Measurements from ENCODE around the gene PLLP. TPM values are rescaled to one million over a fixed set of nuclear protein-coding genes. Genes with fewer than 3 reads are reported as not detected.
A peak's percentile ranks its signal among the peaks of the same experiment; 100 is the strongest.
"Not testable (repeated sequence)": the region's sequence is repeated elsewhere in the genome, so short reads cannot be mapped to it uniquely, and the experiment has no call there.

The PLLP gene
- total RNA-seq, 1 donor from 2014 or later, result 0.86 TPM

- Mint-ChIP-seq H3K27ac (no peak overlapping the region), H3K4me3 (peak overlapping the region; percentile 48), H3K9me3 (no peaks in the 10 kb centered on the region), H3K27me3 (ENCODE audit: insufficient read depth, low read depth) (peaks cover 20% of the 10 kb centered on the region), H3K36me3 (no peaks in the 10 kb centered on the region), H3K4me1 (peaks cover 12% of the 10 kb centered on the region)
- no peak overlapping the region for H3K4me2 ChIP-seq
- peaks cover 20% of the 10 kb centered on the region for H3K27me3 ChIP-seq
- H3K79me2 ChIP-seq (ENCODE audit: low read depth), result no peaks in the 10 kb centered on the region
- H3K9me3 ChIP-seq (ENCODE audit: low read depth), result no peaks in the 10 kb centered on the region
- H2AFZ ChIP-seq (replicated peaks), result no peak overlapping the region
- DNase-seq (ENCODE audit: low spot score), result no peak
- no peak overlapping the region for H3K9ac ChIP-seq
- no peak overlapping the region for H3K4me3 ChIP-seq
- no peaks in the 10 kb centered on the region for H3K36me3 ChIP-seq
- peaks cover 2% of the 10 kb centered on the region for H3F3A ChIP-seq (ENCODE audit: low read depth)
- peaks cover 3% of the 10 kb centered on the region for H3K4me1 ChIP-seq
- H3K27ac ChIP-seq, result no peak overlapping the region
- TF ChIP-seq EZH2phosphoT487 (IDR thresholded peaks at IDR 0.05) (no peak), EZH2 (IDR thresholded peaks at IDR 0.05) (no peak), CTCF (IDR thresholded peaks at IDR 0.05) (no peak)
- no peaks in the 10 kb centered on the region for H4K20me1 ChIP-seq (ENCODE audit: low read depth)
Measured at GRCh38 chr16:57278494-57278893, 6.0 kb downstream of the PLLP start.

DNA sequence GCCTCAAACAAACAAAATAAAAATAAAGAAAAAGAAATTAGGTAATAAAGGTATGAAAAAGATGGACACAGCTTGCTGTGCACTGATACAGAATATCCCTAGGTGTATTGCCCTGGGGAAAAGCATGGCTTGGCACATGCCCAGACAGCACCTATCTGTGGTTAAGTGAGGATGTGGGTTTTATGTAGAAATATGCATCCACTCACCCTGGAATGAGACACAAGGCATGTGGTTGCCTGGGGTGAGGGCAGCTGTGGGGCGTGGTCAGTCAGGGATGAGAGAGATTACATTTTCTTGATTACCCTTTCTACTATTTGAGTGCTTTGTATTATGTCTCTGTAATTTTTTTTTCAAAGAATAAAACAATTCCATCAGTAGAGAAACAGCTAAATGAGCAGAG, 6.9 kb downstream of the PLLP start:
- Histone ChIP-seq H3K9ac (no peak overlapping the region), H3K4me3 (no peak overlapping the region), H3K79me2 (ENCODE audit: low read depth) (no peaks in the 10 kb centered on the region), H3K9me3 (ENCODE audit: low read depth) (no peaks in the 10 kb centered on the region), H3K4me1 (peaks cover 9% of the 10 kb centered on the region), H4K20me1 (ENCODE audit: low read depth) (no peaks in the 10 kb centered on the region), H3K27ac (no peak overlapping the region), H3K27me3 (peaks cover 10% of the 10 kb centered on the region), H3K36me3 (no peaks in the 10 kb centered on the region), H3F3A (ENCODE audit: low read depth) (peaks cover 5% of the 10 kb centered on the region), H2AFZ (replicated peaks) (no peak overlapping the region), H3K4me2 (no peak overlapping the region)
- DNase-seq (ENCODE audit: low spot score), result no peak
- Mint-ChIP-seq H3K9me3 (no peaks in the 10 kb centered on the region), H3K27me3 (ENCODE audit: insufficient read depth, low read depth) (peaks cover 11% of the 10 kb centered on the region), H3K4me3 (no peak overlapping the region), H3K4me1 (peaks cover 12% of the 10 kb centered on the region), H3K27ac (no peak overlapping the region), H3K36me3 (no peaks in the 10 kb centered on the region)
- TF ChIP-seq CTCF (IDR thresholded peaks at IDR 0.05) (no peak), EZH2 (IDR thresholded peaks at IDR 0.05) (no peak), EZH2phosphoT487 (IDR thresholded peaks at IDR 0.05) (no peak)

DNA sequence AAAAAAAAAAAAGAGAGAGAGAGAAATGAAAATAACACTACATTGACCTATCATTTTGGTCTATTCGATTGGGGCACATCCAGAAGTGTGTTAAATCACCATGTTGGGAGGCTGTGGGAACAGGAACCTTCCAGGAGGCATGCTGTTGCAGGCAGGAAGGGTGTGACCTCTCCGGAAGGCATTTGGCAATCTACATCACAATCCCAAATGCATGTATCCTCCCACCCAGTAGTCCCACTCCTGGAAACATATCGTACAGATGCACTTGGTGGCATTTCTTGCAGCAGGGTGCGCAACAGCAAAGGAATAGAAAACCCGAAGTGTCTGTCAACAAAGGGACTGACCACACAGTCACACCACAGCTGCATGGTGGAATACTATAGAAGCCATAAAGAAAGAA, 7.9 kb downstream of the PLLP start:
- H3K4me3 Mint-ChIP-seq, result no peak overlapping the region
- no peak overlapping the region for H3K4me2 ChIP-seq
- H3K36me3 ChIP-seq, result no peaks in the 10 kb centered on the region
- H2AFZ ChIP-seq (replicated peaks), result no peak overlapping the region
- no peak overlapping the region for H3K9ac ChIP-seq
- H3K9me3 Mint-ChIP-seq, result no peaks in the 10 kb centered on the region
- TF ChIP-seq EZH2phosphoT487 (IDR thresholded peaks at IDR 0.05) (no peak), CTCF (IDR thresholded peaks at IDR 0.05) (no peak), EZH2 (IDR thresholded peaks at IDR 0.05) (no peak)
- no peaks in the 10 kb centered on the region for H3K79me2 ChIP-seq (ENCODE audit: low read depth)
- DNase-seq (ENCODE audit: low spot score), result no peak
- peaks cover 5% of the 10 kb centered on the region for H3K27me3 Mint-ChIP-seq (ENCODE audit: insufficient read depth, low read depth)
- H3K27ac ChIP-seq, result no peak overlapping the region
- peaks cover 12% of the 10 kb centered on the region for H3K4me1 Mint-ChIP-seq
- no peak overlapping the region for H3K4me3 ChIP-seq
- peaks cover 5% of the 10 kb centered on the region for H3F3A ChIP-seq (ENCODE audit: low read depth)
- H3K4me1 ChIP-seq, result peaks cover 9% of the 10 kb centered on the region
- no peaks in the 10 kb centered on the region for H4K20me1 ChIP-seq (ENCODE audit: low read depth)
- no peaks in the 10 kb centered on the region for H3K9me3 ChIP-seq (ENCODE audit: low read depth)
- H3K27ac Mint-ChIP-seq, result no peak overlapping the region
- H3K36me3 Mint-ChIP-seq, result no peaks in the 10 kb centered on the region
- peaks cover under 1% of the 10 kb centered on the region for H3K27me3 ChIP-seq

GRCh38 chr16:57275946-57276345, 8.5 kb downstream of the PLLP start:
- not testable (repeated sequence) for H3K4me2 ChIP-seq; H3K36me3 ChIP-seq; H3K9me3 Mint-ChIP-seq; H3K4me3 ChIP-seq; H4K20me1 ChIP-seq (ENCODE audit: low read depth); H2AFZ ChIP-seq (replicated peaks); DNase-seq (ENCODE audit: low spot score); H3K27me3 Mint-ChIP-seq (ENCODE audit: insufficient read depth, low read depth); H3F3A ChIP-seq (ENCODE audit: low read depth); H3K4me3 Mint-ChIP-seq; H3K27ac Mint-ChIP-seq; H3K9ac ChIP-seq; H3K36me3 Mint-ChIP-seq; H3K27me3 ChIP-seq; H3K27ac ChIP-seq; H3K79me2 ChIP-seq (ENCODE audit: low read depth); H3K9me3 ChIP-seq (ENCODE audit: low read depth)
- H3K4me1 ChIP-seq, result peaks cover 11% of the 10 kb centered on the region
- peaks cover 12% of the 10 kb centered on the region for H3K4me1 Mint-ChIP-seq
